ENCODE data around the gene SIK1.

The SIK1 gene

DNA sequence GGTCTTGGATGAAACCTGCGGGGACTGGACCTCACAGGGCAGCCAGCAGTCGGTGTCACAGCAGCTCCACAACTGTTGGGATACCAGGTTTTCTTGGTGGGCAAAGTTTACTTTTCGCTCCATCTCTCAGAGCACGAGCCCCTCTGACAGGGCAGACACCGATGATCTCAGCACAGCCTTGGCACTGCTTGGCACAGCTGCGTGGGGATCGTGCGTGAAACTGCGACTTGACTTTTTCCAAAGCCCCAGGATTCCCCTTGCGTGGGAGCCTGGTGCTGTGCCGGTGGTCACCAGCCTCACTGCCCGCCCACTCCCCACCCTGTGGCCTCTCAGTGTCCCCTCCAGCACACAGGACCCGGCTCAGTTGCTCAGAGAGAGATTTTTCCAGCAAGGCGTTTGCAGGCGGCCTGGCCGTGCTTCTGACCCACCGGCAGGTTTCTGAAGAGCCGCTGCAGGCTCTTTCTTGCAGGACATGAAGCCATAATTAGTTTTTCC is 57.3 kb downstream of the SIK1 start:
- TF ChIP-seq, protein P1, sequence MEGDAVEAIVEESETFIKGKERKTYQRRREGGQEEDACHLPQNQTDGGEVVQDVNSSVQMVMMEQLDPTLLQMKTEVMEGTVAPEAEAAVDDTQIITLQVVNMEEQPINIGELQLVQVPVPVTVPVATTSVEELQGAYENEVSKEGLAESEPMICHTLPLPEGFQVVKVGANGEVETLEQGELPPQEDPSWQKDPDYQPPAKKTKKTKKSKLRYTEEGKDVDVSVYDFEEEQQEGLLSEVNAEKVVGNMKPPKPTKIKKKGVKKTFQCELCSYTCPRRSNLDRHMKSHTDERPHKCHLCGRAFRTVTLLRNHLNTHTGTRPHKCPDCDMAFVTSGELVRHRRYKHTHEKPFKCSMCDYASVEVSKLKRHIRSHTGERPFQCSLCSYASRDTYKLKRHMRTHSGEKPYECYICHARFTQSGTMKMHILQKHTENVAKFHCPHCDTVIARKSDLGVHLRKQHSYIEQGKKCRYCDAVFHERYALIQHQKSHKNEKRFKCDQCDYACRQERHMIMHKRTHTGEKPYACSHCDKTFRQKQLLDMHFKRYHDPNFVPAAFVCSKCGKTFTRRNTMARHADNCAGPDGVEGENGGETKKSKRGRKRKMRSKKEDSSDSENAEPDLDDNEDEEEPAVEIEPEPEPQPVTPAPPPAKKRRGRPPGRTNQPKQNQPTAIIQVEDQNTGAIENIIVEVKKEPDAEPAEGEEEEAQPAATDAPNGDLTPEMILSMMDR (IDR thresholded peaks at IDR 0.05; ENCODE audit: borderline replicate concordance, insufficient read depth, low read depth, low read length): no peak
- no peak overlapping the region for H3K4me3 ChIP-seq (ENCODE audit: low read depth, low read length)

DNA sequence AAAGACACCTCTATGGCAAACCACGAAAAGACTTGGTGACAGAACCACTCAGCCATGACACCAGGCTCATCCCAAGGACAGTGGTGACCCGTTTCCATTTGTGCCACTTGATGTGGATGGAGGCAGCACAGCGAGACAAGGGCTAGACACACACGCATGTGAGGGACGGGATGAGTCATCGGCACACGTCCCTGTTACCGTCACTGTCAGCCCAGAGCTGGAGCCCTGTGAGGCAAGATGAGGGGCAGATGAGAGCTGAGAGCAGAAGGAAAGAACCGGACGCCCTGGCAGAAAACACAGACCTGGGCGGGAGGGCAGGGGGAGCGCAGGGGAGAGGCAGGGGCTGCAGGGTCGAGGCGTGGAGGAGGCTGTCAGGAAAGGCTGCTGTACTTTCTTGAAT is 57.8 kb downstream of the SIK1 start:
- no peak overlapping the region for H3K4me3 ChIP-seq (ENCODE audit: low read depth, low read length)
- TF ChIP-seq, protein P1 (IDR thresholded peaks at IDR 0.05; ENCODE audit: borderline replicate concordance, insufficient read depth, low read depth, low read length): no peak

DNA sequence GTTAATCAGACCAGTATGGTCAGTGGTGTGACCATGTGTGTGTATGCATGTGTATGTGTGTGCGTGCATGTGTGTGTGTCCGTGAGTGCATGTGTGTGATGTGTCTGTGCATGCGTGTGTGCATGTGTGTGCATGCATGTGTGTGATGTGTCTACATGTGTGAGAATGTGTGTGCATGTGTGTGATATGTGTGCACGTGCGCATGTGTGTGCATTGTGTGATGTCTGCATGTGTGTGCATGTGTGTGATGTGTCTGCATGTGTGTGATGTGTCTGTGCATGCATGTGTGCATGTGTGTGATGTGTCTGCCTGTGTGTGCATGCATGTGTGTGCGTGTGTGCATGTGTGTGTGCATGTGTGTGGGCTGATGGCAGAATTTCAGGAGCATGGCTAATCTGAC is 58.2 kb downstream of the SIK1 start:
- TF ChIP-seq, protein P1 (IDR thresholded peaks at IDR 0.05; ENCODE audit: borderline replicate concordance, insufficient read depth, low read depth, low read length): no peak
- no peak overlapping the region for H3K4me3 ChIP-seq (ENCODE audit: low read depth, low read length)

DNA sequence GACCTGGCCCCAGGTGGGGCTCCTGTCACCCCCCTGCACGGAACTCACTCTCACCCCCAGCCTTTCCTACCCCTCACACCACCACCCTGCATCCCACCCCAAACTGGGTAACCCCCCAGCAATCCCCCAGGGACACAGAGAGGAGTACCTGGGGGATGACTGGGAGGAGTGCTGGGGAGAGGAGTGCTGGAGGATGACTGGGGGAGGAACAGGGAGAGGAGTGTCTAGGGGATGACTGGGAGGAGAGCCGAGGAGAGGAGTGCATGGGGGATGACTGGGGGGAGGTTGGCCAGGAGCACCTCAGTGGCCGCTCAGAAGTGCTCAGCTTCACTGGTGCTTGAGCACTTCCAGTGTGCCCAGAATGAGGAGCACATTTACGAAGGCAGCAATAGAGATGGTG is 59.1 kb downstream of the SIK1 start:
- no peak overlapping the region for H3K4me3 ChIP-seq (ENCODE audit: low read depth, low read length)
- TF ChIP-seq, protein P1 (IDR thresholded peaks at IDR 0.05; ENCODE audit: borderline replicate concordance, insufficient read depth, low read depth, low read length): no peak

DNA sequence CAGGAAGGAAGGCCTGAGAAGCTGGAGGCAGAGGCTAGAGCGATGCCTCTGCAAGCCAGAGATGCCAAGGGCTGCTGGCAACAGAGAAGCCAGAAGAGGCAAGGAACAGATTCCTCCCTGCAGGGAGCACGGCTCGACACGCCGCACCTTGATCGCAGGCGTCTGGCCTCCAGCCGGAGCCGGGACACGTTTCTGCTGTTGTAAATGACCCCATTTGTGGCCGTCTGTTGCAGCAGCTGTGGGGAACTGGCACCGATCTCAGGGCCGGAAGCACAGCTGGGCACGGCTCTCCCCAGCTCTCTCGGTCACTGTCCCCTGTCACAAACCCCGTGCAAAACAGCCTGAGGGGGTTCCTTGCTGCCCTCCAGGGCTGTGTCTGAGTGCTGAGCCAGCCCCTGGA is 59.6 kb downstream of the SIK1 start:
- TF ChIP-seq, protein P1 (IDR thresholded peaks at IDR 0.05; ENCODE audit: borderline replicate concordance, insufficient read depth, low read depth, low read length): no peak
- H3K4me3 ChIP-seq (ENCODE audit: low read depth, low read length): no peak overlapping the region

DNA sequence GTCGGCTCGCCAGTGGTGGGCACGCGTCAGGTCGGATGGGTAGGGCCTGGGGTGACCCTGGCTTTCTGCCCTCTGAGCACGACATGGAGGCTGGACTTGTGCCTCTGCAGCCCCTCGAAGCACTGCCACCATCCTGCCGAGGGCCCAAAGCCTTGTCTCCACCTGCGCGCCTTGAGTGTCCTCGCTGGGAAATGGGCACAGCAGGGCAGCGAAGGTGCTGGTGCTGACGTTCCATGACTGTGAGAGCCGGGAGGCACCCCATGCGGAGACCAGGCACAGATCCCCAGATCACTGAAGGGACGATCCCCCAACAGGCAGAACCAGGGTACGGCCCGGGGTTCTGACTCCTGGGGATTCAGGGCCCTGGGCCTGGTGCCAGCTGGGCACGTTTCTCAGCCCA is 60.3 kb downstream of the SIK1 start:
- TF ChIP-seq, protein P1 (IDR thresholded peaks at IDR 0.05; ENCODE audit: borderline replicate concordance, insufficient read depth, low read depth, low read length): no peak
- no peak overlapping the region for H3K4me3 ChIP-seq (ENCODE audit: low read depth, low read length)

DNA sequence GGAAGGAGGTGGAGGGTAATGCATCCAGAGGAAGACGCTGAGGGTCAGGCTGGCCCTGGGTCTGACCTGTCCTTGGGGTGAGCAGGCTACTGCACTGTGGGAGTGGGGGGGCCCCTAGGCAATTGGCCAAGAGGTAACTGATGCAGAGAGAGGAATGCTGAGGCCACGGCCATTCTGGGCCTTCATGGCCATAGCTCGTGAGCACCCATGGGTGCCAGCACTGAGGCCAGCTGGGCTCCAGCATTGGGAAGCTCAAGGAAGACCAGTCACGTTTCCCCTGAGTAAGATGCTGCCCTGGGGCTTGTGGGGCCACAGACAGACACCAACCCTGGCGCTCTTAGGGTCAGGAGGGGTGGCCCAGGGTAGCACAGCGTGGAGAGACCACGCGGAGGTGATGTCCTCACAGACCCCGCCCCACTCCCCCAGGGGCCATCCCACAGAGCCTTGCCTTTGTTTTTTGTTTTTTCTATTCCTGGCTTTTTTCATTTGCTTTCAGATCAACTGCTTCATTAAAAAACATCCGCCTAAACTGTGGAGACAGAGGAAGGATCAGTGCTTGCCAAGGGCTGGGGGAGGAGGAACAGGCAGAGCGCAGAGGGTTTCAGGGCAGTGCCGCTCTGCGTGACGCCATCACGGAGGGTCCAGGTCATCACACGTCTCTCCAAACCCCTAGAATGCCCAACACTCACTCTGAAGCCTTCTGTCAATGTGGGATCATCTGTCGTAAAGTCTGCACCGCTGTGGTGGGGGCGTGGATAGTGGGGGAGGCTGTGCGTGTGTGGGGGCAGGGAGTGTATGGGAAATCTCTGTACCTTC is 61.1 kb downstream of the SIK1 start:
- TF ChIP-seq, protein P1 (IDR thresholded peaks at IDR 0.05; ENCODE audit: borderline replicate concordance, insufficient read depth, low read depth, low read length): no peak
- no peak overlapping the region for H3K4me3 ChIP-seq (ENCODE audit: low read depth, low read length)
